ENCODE data around the gene PDE1C.

PDE1C gene

DNA sequence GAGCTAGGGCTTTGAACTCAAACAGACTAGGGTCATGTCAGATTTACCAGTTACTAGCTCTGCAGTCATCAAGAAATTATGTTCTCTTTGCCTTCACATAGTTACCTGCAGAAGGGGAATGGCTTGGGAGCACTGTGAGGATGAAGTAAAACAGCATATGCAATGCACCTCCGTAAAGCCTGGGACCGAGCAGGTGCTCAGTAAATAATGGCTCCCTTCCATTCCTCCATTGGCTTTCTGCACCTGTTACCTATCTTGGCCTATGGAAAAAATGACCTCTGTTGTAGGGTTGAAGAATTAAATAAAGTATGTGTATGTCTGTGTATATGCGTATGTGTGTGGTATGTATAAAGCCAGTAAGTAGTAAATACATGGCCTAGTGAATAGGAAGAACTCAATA, 78.8 kb downstream of the PDE1C start:
- no peak for DNase-seq (ENCODE audit: low spot score)

DNA sequence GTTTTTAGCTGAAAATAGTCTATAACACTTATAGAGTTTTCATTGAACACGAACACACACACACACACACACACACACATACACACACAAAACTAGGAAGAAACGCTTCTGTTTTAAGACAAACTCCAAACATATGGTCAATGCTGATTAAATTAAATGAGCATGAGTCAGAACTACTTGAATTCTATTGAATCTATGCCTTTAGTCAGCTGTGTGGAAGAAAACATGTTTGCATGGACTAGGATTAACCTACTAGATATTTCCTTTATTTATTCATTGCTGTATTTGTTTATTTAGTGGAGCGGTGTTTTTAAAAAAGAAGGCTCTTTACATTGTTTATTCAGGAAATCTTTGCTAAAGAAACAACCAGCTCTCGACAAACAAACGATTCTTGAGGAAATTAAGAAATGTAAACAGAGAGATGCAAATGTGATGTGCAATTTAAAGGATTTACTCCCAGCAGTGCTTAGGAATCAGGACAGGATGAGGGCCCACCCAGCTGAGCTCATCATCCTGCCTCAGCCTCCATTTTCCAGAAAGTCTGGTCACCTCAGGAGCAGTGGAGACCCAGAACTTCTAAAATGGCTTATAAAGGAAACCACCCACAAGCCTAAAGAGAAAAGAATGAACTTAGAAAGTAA, 83.2 kb downstream of the PDE1C start:
- no peak for DNase-seq (ENCODE audit: low spot score)

DNA sequence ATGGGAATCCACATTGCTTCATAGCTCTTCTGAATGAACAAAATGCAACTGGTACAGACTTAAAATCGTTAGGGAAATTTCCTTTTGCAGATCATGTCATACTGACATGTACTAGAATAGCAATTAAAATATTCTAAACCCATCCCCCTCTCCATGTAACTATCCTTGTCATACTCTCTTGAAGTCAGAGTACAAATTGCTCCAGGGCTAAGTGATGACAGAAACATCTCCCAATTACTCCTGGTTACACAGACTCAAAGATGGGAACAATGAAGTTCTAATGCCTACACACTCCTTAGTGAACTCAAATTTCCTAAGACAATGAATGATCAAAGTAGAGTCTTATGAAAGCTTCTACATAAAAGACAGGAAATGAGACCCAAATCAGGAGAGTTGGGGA, 87.2 kb downstream of the PDE1C start:
- DNase-seq (ENCODE audit: low spot score) = peak; percentile 72

DNA sequence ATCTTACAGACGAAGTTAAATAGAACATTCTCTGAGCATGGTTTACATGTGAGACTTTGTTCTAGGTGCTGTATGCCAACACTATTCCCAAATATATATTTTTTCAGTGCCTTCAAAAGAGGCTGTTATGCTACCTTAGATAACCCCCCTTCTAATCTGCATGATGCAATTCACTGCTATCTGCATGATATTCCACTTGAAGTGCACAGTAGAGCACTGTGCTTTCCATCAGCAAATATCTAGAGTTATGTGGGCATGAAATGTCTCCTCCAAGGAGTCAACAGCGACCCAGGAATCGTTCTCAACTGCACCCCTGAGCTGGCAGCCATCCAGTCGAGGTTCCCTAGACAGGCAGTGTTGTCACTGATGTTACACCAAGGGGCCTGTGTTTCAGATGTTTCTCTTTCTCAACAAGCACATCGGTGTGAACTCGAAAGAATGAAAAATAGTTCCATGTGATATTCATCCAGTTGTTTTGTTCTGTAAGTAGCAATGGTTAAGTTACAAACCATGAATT, 88.3 kb downstream of the PDE1C start:
- no peak for DNase-seq (ENCODE audit: low spot score)

DNA sequence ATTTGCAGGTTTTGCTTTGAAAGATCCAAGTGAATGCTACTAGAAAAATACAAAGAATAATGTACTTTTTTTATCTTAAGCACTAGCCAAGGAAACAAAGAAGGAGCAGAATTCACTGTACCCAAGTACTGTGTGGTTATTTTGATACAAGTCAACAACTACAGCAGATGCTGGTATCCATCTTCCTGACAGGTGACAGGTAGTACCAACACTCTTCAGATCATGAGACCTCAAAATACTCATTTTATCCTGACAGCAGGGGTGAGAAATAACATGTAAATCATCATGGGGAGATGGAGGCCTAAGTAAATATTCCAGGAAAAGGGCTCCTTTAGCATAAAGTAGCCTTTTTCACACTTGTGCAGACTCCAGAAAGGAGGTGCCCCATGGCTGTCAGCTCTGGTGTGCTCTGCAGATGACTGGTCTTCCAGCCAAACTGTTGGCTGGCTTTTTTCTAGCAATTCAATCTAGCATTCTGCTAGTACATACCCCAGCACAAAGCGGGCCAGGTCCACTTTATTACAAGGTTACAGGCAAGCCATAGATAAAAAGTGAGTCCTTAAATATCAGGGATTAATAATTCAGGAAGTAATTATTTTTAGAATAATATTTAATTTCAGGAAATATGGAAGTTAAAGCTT, 90.4 kb downstream of the PDE1C start:
- DNase-seq (ENCODE audit: low spot score) = no peak

DNA sequence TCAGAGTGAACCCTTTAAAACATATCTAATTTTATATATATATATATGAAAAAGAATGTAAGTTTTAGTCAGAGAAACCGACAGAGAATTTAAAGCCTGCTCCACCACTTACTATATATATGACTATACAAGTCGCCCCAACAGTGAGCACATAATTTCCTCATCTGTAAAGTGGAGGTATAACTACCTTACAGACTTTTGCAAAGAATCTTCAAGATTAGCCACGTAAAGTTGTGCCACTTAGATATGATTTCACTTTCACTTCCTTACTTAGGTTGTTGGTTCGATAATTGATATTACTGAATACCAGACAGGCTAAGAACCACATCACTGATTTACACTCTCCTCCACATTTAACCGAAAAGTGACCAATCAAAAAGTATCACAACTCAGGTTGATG, 94.7 kb downstream of the PDE1C start:
- no peak for DNase-seq (ENCODE audit: low spot score)

DNA sequence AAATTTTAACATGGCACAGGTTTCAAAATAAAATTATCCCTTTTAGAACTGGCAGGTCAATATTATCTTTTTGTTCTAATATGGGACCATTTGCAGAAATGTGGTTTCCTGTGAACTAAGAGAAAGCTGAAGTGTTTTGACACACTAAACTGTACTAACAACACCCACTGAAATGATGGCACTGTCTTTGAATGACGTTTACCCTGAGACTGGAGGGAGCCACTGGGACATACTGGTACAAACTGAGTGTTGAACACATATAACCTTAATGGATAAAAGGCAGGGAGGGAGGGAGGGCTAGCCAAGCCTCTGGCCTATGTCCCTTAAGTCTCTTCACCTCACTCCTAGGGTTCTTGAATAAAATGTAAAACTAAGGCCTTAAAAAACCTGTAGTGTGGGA, 95.9 kb downstream of the PDE1C start:
- no peak for DNase-seq (ENCODE audit: low spot score)

DNA sequence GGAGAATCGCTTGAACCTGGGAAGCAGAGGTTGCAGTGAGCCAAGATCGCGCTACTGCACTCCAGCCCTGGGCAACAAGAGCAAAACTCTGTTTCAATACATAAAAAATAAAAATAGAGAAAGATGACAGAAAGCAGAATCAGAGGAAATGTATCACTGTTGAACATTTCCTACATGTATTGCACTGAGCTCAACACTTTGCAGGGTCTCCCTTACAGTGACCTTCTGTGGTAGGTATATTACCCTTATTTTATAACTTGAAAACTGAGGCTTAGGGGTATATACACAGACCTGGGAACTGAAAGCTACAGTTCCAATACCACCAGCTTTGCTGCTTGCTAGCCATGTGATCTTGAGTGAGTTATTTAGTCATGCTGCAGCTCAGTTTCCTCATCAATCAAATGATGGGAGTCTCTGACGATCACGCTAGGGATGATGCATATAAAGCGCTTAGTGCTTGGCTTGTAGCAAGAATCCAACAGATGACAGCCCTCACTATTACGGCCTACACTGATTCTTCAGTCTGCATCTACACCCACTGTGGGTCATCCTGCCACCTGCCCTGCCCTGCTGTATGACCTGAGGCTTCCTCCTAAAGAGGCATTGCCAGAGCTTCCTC, 99.0 kb downstream of the PDE1C start:
- DNase-seq (ENCODE audit: low spot score) = no peak

DNA sequence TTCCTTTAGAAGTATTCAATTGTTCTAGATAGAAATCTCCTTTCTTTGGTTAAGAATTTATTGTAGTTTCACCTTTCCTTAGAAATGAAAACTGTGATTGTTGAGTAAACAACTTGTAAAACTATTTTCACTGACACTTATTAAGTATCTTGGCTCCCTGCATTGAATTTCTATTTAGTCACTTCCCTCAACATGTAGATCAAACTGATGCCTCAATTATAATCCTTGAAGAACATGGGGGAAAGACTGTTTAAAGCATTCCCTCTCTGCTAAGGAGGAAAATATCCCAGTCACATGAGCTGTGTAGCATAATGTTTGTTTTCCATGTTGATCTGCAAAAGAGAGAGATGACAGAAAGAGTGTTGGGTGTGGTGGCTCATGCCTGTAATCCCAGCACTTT, 99.7 kb downstream of the PDE1C start:
- no peak for DNase-seq (ENCODE audit: low spot score)

DNA sequence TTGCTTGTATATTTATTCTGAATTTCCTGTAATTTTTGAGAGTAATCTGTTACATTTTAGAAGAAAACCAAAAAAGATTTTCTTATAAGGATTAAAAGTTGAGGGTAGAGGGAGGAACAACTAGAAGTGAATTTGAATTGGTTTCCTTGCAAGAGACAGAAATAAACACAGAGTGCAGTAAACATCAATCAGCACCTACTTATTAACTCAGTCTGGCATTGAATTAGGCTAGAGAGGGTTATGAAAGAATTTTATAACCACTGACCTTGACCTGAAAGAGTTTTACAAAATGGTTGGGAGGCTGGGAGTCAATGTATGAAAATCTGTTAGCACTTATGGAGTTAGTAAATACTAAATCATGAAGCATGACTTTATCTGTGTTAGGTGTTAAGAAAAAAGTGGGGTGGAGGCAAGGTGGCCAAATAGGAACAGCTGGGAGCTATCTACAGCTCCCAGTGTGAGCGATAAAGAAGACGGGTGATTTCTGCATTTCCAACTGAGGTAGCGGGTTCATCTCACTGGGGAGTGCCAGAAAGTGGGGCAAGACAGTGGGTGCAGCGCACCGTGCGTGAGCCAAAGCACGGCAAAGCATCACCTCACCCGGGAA, 106.5 kb downstream of the PDE1C start:
- DNase-seq (ENCODE audit: low spot score) = no peak

DNA sequence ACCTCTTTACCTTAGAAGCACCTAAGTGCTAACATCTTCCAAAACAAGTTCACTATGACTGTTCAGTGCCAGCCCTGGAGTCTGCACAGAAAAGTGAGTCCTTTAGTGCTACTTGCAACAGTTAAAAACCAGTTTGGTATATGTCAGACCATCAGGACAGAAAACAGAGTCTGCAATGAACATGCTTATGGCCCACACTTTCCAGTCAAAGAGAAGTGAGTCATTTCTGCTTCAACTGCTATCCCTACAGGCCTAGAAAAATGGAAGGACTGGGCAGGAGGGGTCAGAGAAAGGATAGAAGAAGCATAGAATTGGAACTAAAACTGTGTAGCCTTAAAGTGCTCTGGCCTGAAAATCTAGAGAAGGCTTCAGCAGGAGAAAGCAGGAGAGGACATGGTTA, 108.0 kb downstream of the PDE1C start:
- DNase-seq (ENCODE audit: low spot score) = no peak

DNA sequence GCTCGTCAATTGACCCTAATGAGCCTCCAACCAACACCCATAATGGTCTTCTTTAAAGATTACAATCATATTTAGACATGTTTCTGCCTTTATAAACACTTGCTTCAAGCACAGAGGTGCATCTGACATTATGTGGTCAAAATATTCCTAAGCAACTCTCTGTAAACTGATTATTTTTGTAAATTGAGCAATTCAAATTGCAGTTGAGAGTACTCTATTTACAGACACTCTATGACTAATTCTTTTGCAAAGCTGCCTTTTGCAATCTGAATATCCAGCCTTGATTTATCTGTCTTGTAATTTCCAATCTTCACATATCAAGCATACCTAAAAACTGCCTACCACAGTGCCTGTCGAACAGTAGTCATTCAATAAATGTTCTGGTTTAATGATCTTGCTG, 112.0 kb downstream of the PDE1C start:
- no peak for DNase-seq (ENCODE audit: low spot score)

DNA sequence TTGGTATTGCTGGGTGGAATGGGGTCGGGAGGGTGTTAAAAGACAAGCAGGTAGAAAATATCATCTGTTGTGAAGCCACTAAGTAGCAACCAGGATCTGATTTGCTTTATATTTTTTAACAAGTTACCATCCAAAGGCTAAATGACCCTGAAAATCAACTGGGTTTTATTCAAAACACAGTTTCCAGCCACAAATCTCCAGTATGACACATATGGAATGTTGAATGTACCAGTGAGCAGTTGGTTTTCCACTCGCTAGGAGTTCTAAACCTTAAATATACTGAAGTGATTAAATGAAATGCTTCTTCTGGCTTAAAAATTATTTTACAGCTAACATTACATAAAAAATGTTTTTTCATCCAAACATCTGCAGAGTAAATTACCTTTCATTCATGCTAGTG, 112.5 kb downstream of the PDE1C start:
- no peak for DNase-seq (ENCODE audit: low spot score)

DNA sequence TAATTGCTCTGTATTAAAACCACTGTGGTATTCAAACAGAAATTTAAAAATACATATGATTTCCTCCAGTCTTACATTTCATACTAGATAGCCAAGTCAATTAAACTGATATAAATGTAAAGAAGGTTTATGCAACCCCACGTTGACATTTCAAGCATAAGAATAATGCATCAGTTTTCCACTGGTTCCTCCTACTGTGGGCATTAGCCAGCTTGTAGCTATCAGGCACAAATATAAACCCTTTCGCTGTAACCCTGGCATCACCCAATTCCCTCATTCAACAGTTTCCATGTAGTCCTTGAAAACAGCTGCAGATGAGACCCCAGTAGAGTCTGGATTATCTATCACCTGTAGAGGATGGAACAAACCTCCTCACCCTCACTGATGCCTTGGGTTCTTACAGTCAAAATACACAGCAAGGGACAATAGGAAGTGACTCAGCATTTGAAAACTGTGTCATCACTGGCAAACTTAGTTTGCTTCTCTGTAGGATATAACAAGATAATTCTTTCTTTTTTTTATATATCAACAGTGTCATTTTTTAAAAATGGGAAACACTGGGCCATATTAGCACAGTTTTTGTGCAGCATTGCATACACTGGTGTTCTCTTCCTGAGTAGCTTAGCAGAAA, 113.0 kb downstream of the PDE1C start:
- DNase-seq (ENCODE audit: low spot score) = no peak

DNA sequence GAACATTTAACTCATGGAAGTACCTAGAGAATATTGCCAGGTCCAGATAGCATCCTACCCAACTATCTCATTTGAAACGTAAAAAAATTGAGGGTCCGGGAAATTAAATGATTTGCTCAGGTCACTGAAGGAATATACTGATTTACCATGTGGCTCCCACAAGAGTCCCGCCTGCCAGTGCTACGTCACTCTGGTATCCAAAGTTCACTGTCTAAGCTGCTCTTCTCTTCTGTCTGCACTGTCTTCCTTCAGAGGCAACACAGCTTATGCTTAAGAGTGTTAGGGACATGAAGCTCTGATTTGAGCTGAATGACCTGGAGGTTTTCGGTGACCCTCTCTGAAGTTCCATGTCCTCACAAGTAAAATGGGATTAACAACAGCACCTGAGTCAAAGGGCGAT, 114.6 kb downstream of the PDE1C start:
- no peak for DNase-seq (ENCODE audit: low spot score)

DNA sequence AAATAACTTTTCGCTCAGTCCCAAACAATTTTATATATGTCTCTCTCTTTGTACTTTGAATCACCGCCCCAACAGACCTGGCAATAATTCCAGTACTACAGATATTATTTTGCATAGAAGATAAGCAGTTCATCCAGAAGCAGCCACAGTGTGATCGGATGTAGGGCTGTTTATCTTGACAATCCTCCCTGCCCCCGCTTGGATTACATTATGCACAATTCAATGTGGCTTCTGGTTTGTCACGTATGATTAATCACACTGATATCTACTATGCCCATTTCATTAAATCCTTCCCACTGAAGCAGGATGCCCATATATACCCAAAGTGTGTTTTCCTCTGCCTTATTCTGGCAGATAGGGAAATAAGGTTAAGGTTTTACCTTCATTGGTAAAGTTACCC, 115.2 kb downstream of the PDE1C start:
- no peak for DNase-seq (ENCODE audit: low spot score)

DNA sequence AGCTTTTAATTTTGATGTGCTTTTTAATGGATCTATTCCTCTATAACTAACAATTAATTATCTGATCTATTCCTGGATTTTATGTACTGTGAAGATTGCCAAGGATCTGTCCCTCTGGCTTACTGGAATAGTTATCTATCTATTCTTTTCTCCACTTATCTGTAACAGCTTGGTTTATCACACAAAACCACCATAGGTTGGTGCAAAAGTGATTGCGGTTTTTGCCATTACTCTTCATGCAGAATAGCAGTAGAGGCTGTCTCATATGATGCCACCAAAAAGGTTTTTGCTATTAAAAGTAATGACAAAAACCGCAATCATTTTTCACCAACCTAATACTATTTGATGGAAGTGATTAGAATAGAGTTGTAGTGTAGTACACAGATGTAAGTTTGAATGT, 115.7 kb downstream of the PDE1C start:
- DNase-seq (ENCODE audit: low spot score) = no peak

DNA sequence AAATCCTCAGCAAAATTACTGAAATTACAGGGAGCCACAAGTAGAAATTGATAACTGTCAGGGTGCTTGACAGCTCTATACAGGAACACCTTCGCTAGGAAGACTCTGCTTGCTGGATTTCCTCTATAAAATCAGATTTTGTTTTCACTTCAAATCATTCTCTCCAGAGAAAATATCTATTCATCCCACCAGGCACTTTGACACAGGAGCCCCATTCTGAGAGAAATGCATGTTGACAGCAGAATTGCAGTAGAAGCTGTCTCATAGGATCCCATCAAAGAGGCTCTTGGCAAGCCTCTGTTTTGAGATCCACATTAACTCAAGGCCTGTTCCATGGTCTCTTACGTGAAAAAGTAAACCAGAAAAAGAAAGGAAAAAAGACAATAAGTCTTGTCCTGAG, 116.8 kb downstream of the PDE1C start:
- DNase-seq (ENCODE audit: low spot score) = no peak

DNA sequence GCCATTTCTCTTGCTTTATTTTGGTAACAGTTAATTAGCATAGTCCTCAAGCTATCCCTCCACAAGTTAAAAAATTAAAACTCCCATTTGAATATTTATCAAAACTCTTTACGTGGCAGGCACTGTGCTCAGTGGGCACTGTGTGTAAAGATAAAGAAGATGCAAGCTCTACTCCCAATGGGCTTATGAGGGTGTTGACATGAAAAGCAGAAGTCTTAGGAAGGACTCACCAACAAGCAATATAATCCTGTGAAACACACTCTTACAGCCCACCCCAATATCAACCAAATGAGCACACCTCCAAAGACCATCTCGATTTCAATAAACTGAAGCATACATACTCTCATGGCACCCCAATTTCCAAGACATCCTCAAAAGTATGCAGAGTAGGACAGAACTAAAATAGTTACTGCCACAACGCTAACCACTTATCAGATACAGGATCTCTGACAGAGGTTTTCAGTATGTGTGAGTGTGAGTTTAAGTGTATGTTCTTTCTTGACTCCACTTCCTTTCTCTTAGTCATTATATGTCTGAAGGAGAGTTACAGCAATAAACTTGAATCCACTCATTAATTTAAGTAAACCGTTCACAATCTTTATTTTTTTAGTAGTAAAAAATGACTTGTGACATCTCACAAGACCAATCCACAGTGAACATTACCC, 120.0 kb downstream of the PDE1C start:
- DNase-seq (ENCODE audit: low spot score) = no peak

DNA sequence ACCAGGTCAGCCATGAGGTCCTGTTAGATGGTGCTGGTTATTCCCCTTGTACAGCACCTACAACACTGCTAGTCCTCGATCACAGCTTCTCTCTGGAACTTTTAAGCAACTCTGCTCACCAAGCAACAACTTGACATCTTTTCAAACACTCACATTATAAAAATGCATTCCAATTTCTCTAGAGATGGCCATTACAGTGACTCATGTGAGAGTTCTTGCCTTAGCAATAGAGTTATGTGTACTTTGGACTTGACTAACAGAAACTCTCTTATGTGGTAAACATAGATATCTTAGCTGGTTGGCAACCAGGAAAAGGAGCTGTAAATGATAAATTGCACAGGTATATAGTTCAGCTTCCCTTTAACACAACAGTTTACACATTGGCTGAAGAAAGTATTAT, 122.2 kb downstream of the PDE1C start:
- DNase-seq (ENCODE audit: low spot score) = no peak

DNA sequence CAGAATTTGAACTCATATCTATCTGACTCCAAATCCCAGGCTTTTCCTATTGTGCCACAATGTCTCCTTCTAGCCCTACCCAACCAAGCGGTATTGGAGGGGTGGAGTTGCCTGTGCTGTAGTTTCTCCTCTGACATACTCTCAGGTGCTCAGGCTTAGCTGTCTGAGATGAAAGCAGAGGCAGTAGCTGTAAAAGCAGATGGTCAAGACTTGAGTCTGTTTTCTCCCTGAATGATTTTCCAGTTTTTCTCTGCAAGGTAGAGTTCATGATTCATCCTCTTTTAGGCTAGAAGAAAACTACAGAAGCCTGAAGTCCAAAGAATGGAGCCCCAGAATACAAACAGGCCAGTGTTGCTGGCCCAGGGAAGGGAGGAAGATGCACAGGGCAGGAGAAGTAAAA, 130.0 kb downstream of the PDE1C start:
- DNase-seq (ENCODE audit: low spot score) = no peak

DNA sequence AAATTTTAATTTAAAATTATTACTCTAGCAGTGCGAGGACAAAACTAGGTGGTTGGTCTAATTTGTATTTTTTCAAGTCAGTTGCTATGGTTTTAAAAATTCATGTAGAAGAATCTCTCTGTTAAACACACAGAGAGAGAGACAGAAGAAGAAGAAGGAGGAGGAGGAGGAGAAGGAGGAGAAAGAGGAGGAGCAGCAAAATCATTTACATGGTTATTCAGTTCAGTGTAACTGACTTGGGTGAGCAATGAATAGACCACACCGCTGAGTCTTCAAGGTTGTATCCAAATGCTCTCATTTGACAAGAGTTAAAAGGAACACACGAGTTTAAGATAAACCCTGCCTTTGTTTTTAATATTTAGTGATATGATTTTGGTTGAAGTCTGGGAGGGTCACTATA, 131.1 kb downstream of the PDE1C start:
- no peak for DNase-seq (ENCODE audit: low spot score)

All from putamen (tissue), 1 donor.